Measurements from ENCODE around the gene MRPL18.

Gene MRPL18

DNA sequence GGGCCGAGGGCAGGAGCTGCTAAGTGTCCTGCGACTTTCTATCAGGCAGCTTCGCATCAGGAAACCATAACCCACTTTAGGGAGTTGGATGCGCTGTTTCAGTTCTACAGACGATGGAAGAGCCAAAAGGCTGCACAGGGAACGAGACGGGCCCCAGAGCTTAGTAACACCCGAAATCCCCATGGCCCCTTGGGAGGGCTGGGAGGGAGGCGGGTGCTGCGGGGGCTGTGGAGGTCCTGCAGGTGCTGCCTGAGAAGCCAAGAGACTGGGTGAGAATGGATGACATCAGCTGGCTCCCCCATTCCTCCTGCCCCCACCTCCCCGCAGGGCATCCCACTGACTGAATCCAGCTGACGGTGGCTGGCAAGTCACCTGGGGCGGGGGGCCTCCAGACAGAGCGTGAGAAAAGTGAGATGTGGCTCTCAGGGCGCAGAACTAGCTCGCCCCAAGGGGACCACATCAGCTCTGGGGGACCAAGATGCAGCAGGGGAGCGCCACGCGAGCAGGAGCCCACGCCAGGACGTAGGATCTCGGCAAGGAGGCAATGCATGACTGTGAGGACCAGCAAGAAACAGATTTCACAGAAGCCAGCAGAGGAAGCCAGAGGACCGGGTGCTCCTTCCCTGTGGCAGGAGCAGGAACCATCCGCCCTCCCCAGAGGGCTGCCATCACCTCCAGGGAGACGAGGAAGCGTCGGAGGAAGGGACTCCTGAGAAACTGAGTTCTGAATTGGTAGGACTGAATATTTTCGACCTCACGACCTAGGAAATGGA, 46.6 kb downstream of the MRPL18 start:
- Histone ChIP-seq H4K20me1 (ENCODE audit: insufficient read depth, low read length) (no peaks in the 10 kb centered on the region), H3K4me1 (ENCODE audit: low read length) (no peaks in the 10 kb centered on the region), H3K36me3 (replicated peaks; ENCODE audit: insufficient read depth, low read length) (no peaks in the 10 kb centered on the region), H3K4me3 (ENCODE audit: low read length) (no peak overlapping the region), H3K9me2 (replicated peaks; ENCODE audit: insufficient read depth, low read length) (no peaks in the 10 kb centered on the region), H3F3A (ENCODE audit: insufficient read depth, low read length) (no peaks in the 10 kb centered on the region), H2AFZ (ENCODE audit: low read length) (no peak overlapping the region), H3K9me3 (replicated peaks; ENCODE audit: insufficient read depth, low read length) (no peaks in the 10 kb centered on the region), H3K4me2 (ENCODE audit: low read depth, low read length) (no peak overlapping the region), H3K27me3 (replicated peaks; ENCODE audit: insufficient read depth, low read length) (no peaks in the 10 kb centered on the region), H3K9ac (ENCODE audit: low read length) (no peak overlapping the region), H3K79me2 (ENCODE audit: low read length) (no peaks in the 10 kb centered on the region), H3K27ac (ENCODE audit: low read length) (no peak overlapping the region)
- DNase-seq, result no peak
- TF ChIP-seq CTCF (IDR thresholded peaks at IDR 0.05; ENCODE audit: low read length), result no peak
- TF ChIP-seq EZH2 (optimal IDR thresholded peaks at IDR 0.05; ENCODE audit: low read depth, low read length), result no peak
- no peak for TF ChIP-seq EZH2phosphoT487 (IDR thresholded peaks at IDR 0.05; ENCODE audit: low read length)

GRCh38 chr6:159837511-159837910, 47.2 kb downstream of the MRPL18 start:
- H3K9ac ChIP-seq (ENCODE audit: low read length), result no peak overlapping the region
- H3K36me3 ChIP-seq (replicated peaks; ENCODE audit: insufficient read depth, low read length), result no peaks in the 10 kb centered on the region
- H3K79me2 ChIP-seq (ENCODE audit: low read length), result no peaks in the 10 kb centered on the region
- H3K4me1 ChIP-seq (ENCODE audit: low read length), result no peaks in the 10 kb centered on the region
- H3K27ac ChIP-seq (ENCODE audit: low read length), result no peak overlapping the region
- TF ChIP-seq EZH2phosphoT487 (IDR thresholded peaks at IDR 0.05; ENCODE audit: low read length), result no peak
- TF ChIP-seq CTCF (IDR thresholded peaks at IDR 0.05; ENCODE audit: low read length), result no peak
- TF ChIP-seq EZH2 (optimal IDR thresholded peaks at IDR 0.05; ENCODE audit: low read depth, low read length), result no peak
- no peaks in the 10 kb centered on the region for H4K20me1 ChIP-seq (ENCODE audit: insufficient read depth, low read length)
- DNase-seq, result no peak
- H3K4me2 ChIP-seq (ENCODE audit: low read depth, low read length), result no peak overlapping the region
- H3F3A ChIP-seq (ENCODE audit: insufficient read depth, low read length), result no peaks in the 10 kb centered on the region
- no peak overlapping the region for H2AFZ ChIP-seq (ENCODE audit: low read length)
- H3K27me3 ChIP-seq (replicated peaks; ENCODE audit: insufficient read depth, low read length), result no peaks in the 10 kb centered on the region
- H3K9me2 ChIP-seq (replicated peaks; ENCODE audit: insufficient read depth, low read length), result no peaks in the 10 kb centered on the region
- no peak overlapping the region for H3K4me3 ChIP-seq (ENCODE audit: low read length)
- no peaks in the 10 kb centered on the region for H3K9me3 ChIP-seq (replicated peaks; ENCODE audit: insufficient read depth, low read length)

DNA sequence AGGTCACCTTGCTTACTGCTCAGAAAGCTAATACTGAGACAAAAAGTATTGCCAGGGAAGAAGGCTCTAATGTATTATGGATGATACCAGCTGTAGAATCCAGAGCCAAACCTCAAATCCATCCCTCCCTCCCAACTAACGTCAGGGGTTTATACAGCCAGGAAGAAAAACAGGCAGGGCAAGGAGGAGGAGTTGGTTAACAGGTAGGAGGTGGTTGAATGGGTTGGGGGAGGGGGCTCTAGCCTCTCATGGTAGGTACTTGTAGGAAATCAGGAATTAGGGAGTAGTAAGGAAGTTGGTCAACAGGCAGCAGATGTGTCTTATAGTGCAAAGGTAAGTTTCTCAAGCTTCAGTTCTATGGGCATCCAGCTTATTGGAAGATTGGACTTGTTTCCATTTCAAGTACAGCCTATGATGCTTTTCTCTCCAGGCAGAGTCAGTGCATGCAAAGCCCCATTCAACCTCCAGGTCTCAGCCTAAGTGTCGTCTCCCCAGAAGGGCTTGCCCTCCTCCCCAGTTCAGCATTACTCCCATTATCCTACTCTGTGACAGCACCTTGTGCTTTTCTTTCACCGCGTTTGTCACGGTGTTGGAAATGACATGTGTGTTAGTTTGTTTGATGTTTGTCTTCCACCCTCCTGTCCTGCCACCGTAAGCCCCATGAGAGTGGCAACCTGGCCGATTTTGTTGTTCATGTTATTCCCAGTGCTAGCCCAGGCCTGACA, 47.9 kb downstream of the MRPL18 start:
- TF ChIP-seq EZH2 (optimal IDR thresholded peaks at IDR 0.05; ENCODE audit: low read depth, low read length) (no peak), EZH2phosphoT487 (IDR thresholded peaks at IDR 0.05; ENCODE audit: low read length) (no peak), CTCF (IDR thresholded peaks at IDR 0.05; ENCODE audit: low read length) (no peak)
- no peaks in the 10 kb centered on the region for H3K79me2 ChIP-seq (ENCODE audit: low read length)
- no peak overlapping the region for H3K9ac ChIP-seq (ENCODE audit: low read length)
- H3K4me3 ChIP-seq (ENCODE audit: low read length), result no peak overlapping the region
- no peaks in the 10 kb centered on the region for H3K9me3 ChIP-seq (replicated peaks; ENCODE audit: insufficient read depth, low read length)
- H4K20me1 ChIP-seq (ENCODE audit: insufficient read depth, low read length), result no peaks in the 10 kb centered on the region
- H3K9me2 ChIP-seq (replicated peaks; ENCODE audit: insufficient read depth, low read length), result no peaks in the 10 kb centered on the region
- DNase-seq, result no peak
- no peaks in the 10 kb centered on the region for H3K4me1 ChIP-seq (ENCODE audit: low read length)
- no peak overlapping the region for H3K4me2 ChIP-seq (ENCODE audit: low read depth, low read length)
- H2AFZ ChIP-seq (ENCODE audit: low read length), result no peak overlapping the region
- H3K27ac ChIP-seq (ENCODE audit: low read length), result no peak overlapping the region
- H3K27me3 ChIP-seq (replicated peaks; ENCODE audit: insufficient read depth, low read length), result no peaks in the 10 kb centered on the region
- H3F3A ChIP-seq (ENCODE audit: insufficient read depth, low read length), result no peaks in the 10 kb centered on the region
- H3K36me3 ChIP-seq (replicated peaks; ENCODE audit: insufficient read depth, low read length), result no peaks in the 10 kb centered on the region

Data from MM.1S (cell line).